ENCODE data around the gene CHN1. TPM values are rescaled to one million over a fixed set of nuclear protein-coding genes. Genes with fewer than 3 reads are reported as not detected.

CHN1 gene
- total and polyA plus RNA-seq, 2 donors from 2014 or later = 6.5 to 14.1 TPM

DNA sequence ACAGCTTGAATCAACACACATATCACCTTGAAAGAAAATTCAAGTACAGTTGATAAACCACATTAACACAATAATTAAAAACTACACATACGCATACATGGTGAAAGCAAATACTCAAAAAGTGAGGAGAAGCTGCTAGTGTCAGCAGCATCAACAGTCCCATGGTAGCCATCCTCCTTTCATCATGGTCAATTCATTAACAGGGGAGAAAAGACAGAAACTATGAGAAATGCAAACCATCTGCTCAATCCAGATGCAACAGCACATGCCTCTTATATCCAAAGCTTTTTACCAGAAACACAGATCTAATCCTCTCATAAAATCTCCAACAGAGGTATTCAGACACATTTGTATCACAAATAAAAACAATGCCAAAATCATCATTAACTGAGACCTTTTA lies 159.0 kb downstream of the CHN1 start:
- FAIRE-seq (no peak), DNase-seq (no peak)
- no peak for TF ChIP-seq CTCF (IDR thresholded peaks at IDR 0.05; ENCODE audit: borderline replicate concordance, extremely low read depth, insufficient read depth)
- intact Hi-C loops (cut with DNase I) = no loop called here
- H3K9me3 ChIP-seq (ENCODE audit: control insufficient read depth in 2 of 3, insufficient read depth in 1 of 3, low read length in 3 of 3) = no peaks in the 10 kb centered on the region
- H3K9ac ChIP-seq (ENCODE audit: low read length in 3 of 3) = no peak overlapping the region
- no peaks in the 10 kb centered on the region for H3K36me3 ChIP-seq (ENCODE audit: control insufficient read depth in 2 of 3, insufficient read depth in 3 of 3, low read length in 3 of 3)
- no peaks in the 10 kb centered on the region for H3K27me3 ChIP-seq (ENCODE audit: control insufficient read depth, insufficient read depth, low read length)
- no peak overlapping the region for H3K4me3 ChIP-seq (ENCODE audit: low read length in 3 of 3)
- H3K4me1 ChIP-seq (ENCODE audit: control insufficient read depth in 2 of 3, insufficient read depth in 2 of 3, low read depth in 1 of 3, low read length in 3 of 3) = no peaks in the 10 kb centered on the region
- no peak overlapping the region for H3K27ac ChIP-seq (ENCODE audit: low read depth in 2 of 2, low read length in 2 of 2)

- intact Hi-C loops (cut with DNase I) = no loop called here
- Histone ChIP-seq H3K4me1 (ENCODE audit: control insufficient read depth in 2 of 3, insufficient read depth in 2 of 3, low read depth in 1 of 3, low read length in 3 of 3) (no peaks in the 10 kb centered on the region), H3K9ac (ENCODE audit: low read length in 3 of 3) (no peak overlapping the region), H3K4me3 (ENCODE audit: low read length in 3 of 3) (no peak overlapping the region), H3K9me3 (ENCODE audit: control insufficient read depth in 2 of 3, insufficient read depth in 1 of 3, low read length in 3 of 3) (no peaks in the 10 kb centered on the region), H3K36me3 (ENCODE audit: control insufficient read depth in 2 of 3, insufficient read depth in 3 of 3, low read length in 3 of 3) (no peaks in the 10 kb centered on the region), H3K27ac (ENCODE audit: low read depth in 2 of 2, low read length in 2 of 2) (no peak overlapping the region), H3K27me3 (ENCODE audit: control insufficient read depth, insufficient read depth, low read length) (no peaks in the 10 kb centered on the region)
- DNase-seq (no peak), FAIRE-seq (no peak)
- TF ChIP-seq CTCF (IDR thresholded peaks at IDR 0.05; ENCODE audit: borderline replicate concordance, extremely low read depth, insufficient read depth) = no peak
Measured at GRCh38 chr2:174844295-174844708, 160.9 kb downstream of the CHN1 start.

- no peaks in the 10 kb centered on the region for H3K27me3 ChIP-seq (ENCODE audit: control insufficient read depth, insufficient read depth, low read length)
- no peak overlapping the region for H3K27ac ChIP-seq (ENCODE audit: low read depth in 2 of 2, low read length in 2 of 2)
- H3K36me3 ChIP-seq (ENCODE audit: control insufficient read depth in 2 of 3, insufficient read depth in 3 of 3, low read length in 3 of 3) = no peaks in the 10 kb centered on the region
- no peak for DNase-seq
- no peak overlapping the region for H3K4me3 ChIP-seq (ENCODE audit: low read length in 3 of 3)
- FAIRE-seq = no peak
- no peaks in the 10 kb centered on the region for H3K4me1 ChIP-seq (ENCODE audit: control insufficient read depth in 2 of 3, insufficient read depth in 2 of 3, low read depth in 1 of 3, low read length in 3 of 3)
- intact Hi-C loops (cut with DNase I) = no loop called here
- no peak for TF ChIP-seq CTCF (IDR thresholded peaks at IDR 0.05; ENCODE audit: borderline replicate concordance, extremely low read depth, insufficient read depth)
- no peak overlapping the region for H3K9ac ChIP-seq (ENCODE audit: low read length in 3 of 3)
- no peaks in the 10 kb centered on the region for H3K9me3 ChIP-seq (ENCODE audit: control insufficient read depth in 2 of 3, insufficient read depth in 1 of 3, low read length in 3 of 3)
Measured at GRCh38 chr2:174842496-174842895, 162.7 kb downstream of the CHN1 start.

- no peak overlapping the region for H3K27ac ChIP-seq (ENCODE audit: low read depth in 2 of 2, low read length in 2 of 2)
- H3K36me3 ChIP-seq (ENCODE audit: control insufficient read depth in 2 of 3, insufficient read depth in 3 of 3, low read length in 3 of 3) = no peaks in the 10 kb centered on the region
- no peaks in the 10 kb centered on the region for H3K4me1 ChIP-seq (ENCODE audit: control insufficient read depth in 2 of 3, insufficient read depth in 2 of 3, low read depth in 1 of 3, low read length in 3 of 3)
- H3K27me3 ChIP-seq (ENCODE audit: control insufficient read depth, insufficient read depth, low read length) = no peaks in the 10 kb centered on the region
- DNase-seq = no peak
- H3K4me3 ChIP-seq (ENCODE audit: low read length in 3 of 3) = no peak overlapping the region
- no peak for TF ChIP-seq CTCF (IDR thresholded peaks at IDR 0.05; ENCODE audit: borderline replicate concordance, extremely low read depth, insufficient read depth)
- intact Hi-C loops (cut with DNase I) = no loop called here
- FAIRE-seq = no peak
- no peaks in the 10 kb centered on the region for H3K9me3 ChIP-seq (ENCODE audit: control insufficient read depth in 2 of 3, insufficient read depth in 1 of 3, low read length in 3 of 3)
- no peak overlapping the region for H3K9ac ChIP-seq (ENCODE audit: low read length in 3 of 3)
Measured at GRCh38 chr2:174841936-174842335, 163.2 kb downstream of the CHN1 start.

Data from kidney (tissue), 14 donors.